ENCODE data around the gene HEY2. TPM values are rescaled to one million over a fixed set of nuclear protein-coding genes. Genes with fewer than 3 reads are reported as not detected.
A peak's percentile ranks its signal among the peaks of the same experiment; 100 is the strongest.

Gene HEY2
- total and polyA plus RNA-seq, 10 of the 15 experiments (the other 5 are each of a cell fraction or from before 2014, with no cell fraction given), result 0.01 to 0.32 (median 0.08) TPM; not detected in 4

GRCh38 chr6:125748406-125749172 lies 843 bp upstream of the HEY2 start:
- DNase-seq (ENCODE audit: low read depth, low spot score) (no peak), FAIRE-seq (peak; percentile 71), ATAC-seq (peak; percentile 2)
- Histone ChIP-seq H3K4me1 (ENCODE audit: control insufficient read depth, insufficient read depth, low read length) (peaks cover 9% of the 10 kb centered on the region), H3K9me3 (replicated peaks; ENCODE audit: control insufficient read depth, insufficient read depth, low read length) (no peaks in the 10 kb centered on the region), H3K9ac (ENCODE audit: control insufficient read depth, insufficient read depth, low read length) (peak overlapping the region; percentile 49; the same call in 1 of the 2 replicates), H3K36me3 (ENCODE audit: control insufficient read depth in 2 of 2, insufficient read depth in 2 of 2, low read length in 1 of 2) (no peaks in the 10 kb centered on the region), H3K4me3 (peak overlapping the region; percentile 71), H3K27me3 (replicated peaks in 1 of 2; ENCODE audit: control insufficient read depth in 2 of 2, insufficient read depth in 2 of 2, low read length in 1 of 2) (peaks cover 5 to 6% of the 10 kb centered on the region in 2 experiments; a peak in 3 of 4 replicates), H3K27ac (ENCODE audit: control insufficient read depth, insufficient read depth) (no peak overlapping the region), H2AFZ (ENCODE audit: control insufficient read depth, low read depth, low read length) (peak overlapping the region; percentile 88), H3K4me2 (ENCODE audit: control insufficient read depth, insufficient read depth) (peak overlapping the region; percentile 97), H3K79me2 (ENCODE audit: control insufficient read depth, insufficient read depth, low read length) (no peaks in the 10 kb centered on the region), H4K20me1 (ENCODE audit: control insufficient read depth, insufficient read depth) (no peaks in the 10 kb centered on the region)
- intact Hi-C loops (cut with micrococcal nuclease; ENCODE audit: unreplicated experiment) (loop anchor here (2.0 kb wide), 1 partner anchor 32 kb away; no protein-coding TSS in a partner anchor), in situ Hi-C loops (cut with MboI) (no loop called here)
- RAD21 ChIA-PET (ENCODE audit: unreplicated experiment), result interaction anchor here (1.4 kb wide), 1 partner anchor 9 kb away, joined by 3 read pairs; no protein-coding TSS in a partner anchor
- 0 out of 2 replicates have a peak, but pooled peaks have one; percentile 51 for TF ChIP-seq CREM (IDR thresholded peaks at IDR 0.05; ENCODE audit: low read depth)
- TF ChIP-seq GATAD2B (conservative IDR thresholded peaks at IDR 0.05; ENCODE audit: low read depth), result 0 out of 2 replicates have a peak, but pooled peaks have one; percentile 1
- TF ChIP-seq, protein P1, sequence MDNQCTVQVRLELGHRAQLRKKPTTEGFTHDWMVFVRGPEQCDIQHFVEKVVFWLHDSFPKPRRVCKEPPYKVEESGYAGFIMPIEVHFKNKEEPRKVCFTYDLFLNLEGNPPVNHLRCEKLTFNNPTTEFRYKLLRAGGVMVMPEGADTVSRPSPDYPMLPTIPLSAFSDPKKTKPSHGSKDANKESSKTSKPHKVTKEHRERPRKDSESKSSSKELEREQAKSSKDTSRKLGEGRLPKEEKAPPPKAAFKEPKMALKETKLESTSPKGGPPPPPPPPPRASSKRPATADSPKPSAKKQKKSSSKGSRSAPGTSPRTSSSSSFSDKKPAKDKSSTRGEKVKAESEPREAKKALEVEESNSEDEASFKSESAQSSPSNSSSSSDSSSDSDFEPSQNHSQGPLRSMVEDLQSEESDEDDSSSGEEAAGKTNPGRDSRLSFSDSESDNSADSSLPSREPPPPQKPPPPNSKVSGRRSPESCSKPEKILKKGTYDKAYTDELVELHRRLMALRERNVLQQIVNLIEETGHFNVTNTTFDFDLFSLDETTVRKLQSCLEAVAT (IDR thresholded peaks at IDR 0.05), result no peak
- 0 out of 2 replicates have a peak, but pooled peaks have one; percentile 38 for TF ChIP-seq CREB1 (IDR thresholded peaks at IDR 0.05; ENCODE audit: low read depth)
- 0 out of 2 replicates have a peak, but pooled peaks have one; percentile 89 for TF ChIP-seq EZH2 (IDR thresholded peaks at IDR 0.05; ENCODE audit: borderline replicate concordance, control insufficient read depth, low read depth, low read length)
- CTCF ChIA-PET, result interaction anchor here (1.2 kb wide), 1 partner anchor 9 kb away, joined by 3 read pairs; no protein-coding TSS in a partner anchor
- SMC1A ChIA-PET (ENCODE audit: uncharacterized antibody, unreplicated experiment), result no interaction called here
- 3% methylated on average over 42 of the region's 42 CpGs for WGBS (ENCODE audit: insufficient coverage, insufficient replicate concordance, low lambda C conversion rate, missing lambda C conversion rate)
- no TSS peak for BruUV-seq (replicated peaks)
- POLR2A ChIA-PET, result interaction anchor here (1.1 kb wide), 1 partner anchor 33 kb away, joined by 4 read pairs; no protein-coding TSS in a partner anchor
